Left renal pelvis (tissue), 4 donors: ENCODE data around the gene RPS15. TPM values are rescaled to one million over a fixed set of nuclear protein-coding genes. Genes with fewer than 3 reads are reported as not detected.
"Not testable (repeated sequence)": the region's sequence is repeated elsewhere in the genome, so short reads cannot be mapped to it uniquely, and the experiment has no call there.

Experiments
- DNase-seq, 4 donors: peaks; one replicate each; pipeline ENCODE4 v3.0.0-alpha.2; 2013; ENCODE audit warnings: low read depth in 4 of 4, low spot score in 3 of 4
- polyA plus RNA-seq, 4 donors: library from polyadenylated mRNA; unstranded; fragments of 120-200 nt; gene quantifications; one replicate each; pipeline ENCODE4 v1.2.1, GENCODE V29; 2013; ENCODE audit not compliant: insufficient read length in 4 of 4

RPS15 gene
- polyA plus RNA-seq, 4 donors = 544 to 886 (median 605) TPM

GRCh38 chr19:1417681-1418495 lies 20.3 kb upstream of the RPS15 start:
- DNase-seq = no peak

GRCh38 chr19:1418496-1418775 lies 19.8 kb upstream of the RPS15 start:
- no peak for DNase-seq

- DNase-seq = no peak
Observed at GRCh38 chr19:1418951-1419738, 19.1 kb upstream of the RPS15 start.

- DNase-seq = not testable (repeated sequence)
Observed at GRCh38 chr19:1420085-1420484, 18.1 kb upstream of the RPS15 start.

DNA sequence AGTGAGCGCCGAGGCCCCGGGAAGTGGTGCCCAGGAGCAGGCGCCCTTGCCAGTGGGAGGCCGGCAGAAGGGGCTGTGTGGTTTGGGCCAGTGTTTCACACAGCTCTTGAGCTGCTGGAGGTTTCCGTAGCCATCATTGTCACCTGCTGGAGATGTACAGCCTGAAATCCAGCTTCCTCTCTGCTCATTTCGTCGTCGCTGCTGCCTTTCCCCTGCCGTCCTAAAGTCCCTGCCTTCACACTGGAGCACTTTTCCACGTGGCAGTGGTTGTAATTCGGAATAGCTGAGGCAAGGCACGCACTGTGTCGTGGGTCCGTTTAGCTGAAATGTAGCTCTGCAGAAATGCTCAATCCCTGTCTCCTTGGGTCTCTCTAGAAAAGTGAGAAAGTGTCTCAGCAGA lies 17.6 kb upstream of the RPS15 start:
- no peak for DNase-seq

DNA sequence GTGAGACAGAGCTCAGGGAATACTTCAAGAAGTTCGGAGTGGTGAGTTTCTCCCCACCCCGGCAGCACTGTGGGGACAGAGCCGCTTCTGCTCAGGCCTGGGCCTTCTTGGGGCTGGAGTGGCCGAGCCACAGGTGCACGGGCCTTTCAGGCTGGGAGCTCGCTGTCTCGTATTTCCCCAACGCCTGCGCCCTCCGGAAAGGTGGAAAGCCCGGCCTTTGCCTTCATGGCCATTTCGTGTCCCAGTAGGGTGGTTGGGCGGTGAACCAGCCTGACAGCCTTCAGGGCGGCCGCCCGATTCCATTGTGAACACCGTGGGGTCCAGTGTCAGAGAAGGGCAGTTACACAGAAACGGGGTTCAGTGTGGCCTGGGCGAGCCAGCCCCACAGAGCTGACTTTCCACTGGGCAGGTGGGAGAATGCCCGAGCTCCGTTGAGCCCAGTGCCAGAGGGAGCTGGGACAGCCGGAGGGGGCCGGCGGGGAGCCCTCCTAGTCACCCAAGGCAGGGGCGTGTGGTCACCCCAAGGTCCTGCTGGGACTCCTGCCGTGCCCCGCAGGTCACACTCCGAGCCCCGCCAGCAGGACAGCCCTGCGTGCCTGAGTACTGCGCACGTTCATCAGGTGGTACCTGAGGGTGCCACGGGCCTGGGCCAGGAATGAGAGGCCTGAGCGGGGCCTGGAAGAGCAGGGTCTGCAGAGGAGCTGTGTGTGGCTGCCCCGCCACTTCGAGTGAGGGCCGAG lies 16.8 kb upstream of the RPS15 start:
- DNase-seq = no peak

DNA sequence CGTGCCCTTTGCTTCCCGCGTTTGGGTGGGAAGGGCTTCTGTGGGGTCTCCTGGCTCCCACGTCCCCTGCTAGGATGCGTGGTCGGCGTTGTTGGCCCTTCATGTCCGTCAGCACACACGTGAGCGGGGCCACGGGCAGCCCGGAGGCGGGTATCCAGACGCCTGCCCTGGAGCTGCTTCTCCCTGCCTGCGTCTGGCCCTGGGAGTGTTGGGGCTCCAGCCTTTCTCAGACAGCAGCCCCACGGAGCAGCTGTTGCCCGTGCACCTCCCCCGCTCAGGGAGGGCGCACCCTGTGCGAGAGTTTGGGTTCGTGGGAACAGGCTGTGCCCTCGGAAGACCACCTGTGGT lies 16.3 kb upstream of the RPS15 start:
- DNase-seq = no peak

- no peak for DNase-seq
Observed at GRCh38 chr19:1422360-1422759, 15.8 kb upstream of the RPS15 start.

- DNase-seq = no peak
Observed at GRCh38 chr19:1422943-1423342, 15.3 kb upstream of the RPS15 start.

- DNase-seq = no peak
Observed at GRCh38 chr19:1423436-1424191, 14.6 kb upstream of the RPS15 start.

- DNase-seq = no peak
Observed at GRCh38 chr19:1424192-1424955, 13.8 kb upstream of the RPS15 start.

DNA sequence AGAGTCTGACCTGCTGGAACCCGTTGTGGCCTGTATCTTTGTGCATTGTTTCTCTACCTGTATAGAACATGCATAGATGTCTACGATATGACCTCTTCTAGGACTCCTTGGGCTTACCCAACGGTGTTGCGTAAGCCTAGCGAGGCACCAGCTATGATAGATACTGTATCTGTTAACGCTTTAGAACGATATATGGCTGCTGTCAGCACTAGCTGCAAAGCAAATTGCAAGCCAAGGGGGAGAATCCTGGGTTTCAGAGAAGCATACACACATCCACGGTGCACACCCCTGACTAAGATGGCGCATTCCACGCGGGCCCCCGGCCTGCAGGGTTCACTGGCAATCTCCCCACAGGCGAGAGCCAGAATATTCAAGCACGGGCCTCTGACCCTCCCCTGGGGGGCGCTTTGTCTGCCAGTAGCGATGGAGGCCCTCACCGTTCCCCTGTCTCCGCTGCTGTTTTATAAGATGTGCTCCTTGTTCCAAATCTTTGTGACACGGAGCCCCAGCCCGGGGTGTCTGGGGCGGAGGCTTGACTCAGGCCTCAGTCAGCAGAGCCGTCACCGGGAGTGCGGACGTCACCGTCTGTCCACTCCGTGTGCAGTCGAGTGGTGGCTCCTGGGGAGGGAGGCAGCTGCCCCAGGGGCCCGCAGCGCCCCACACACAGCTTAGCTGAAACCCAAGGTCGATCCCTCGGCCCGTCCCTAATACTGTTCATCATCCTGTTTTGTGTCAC lies 12.9 kb upstream of the RPS15 start:
- DNase-seq = no peak

DNA sequence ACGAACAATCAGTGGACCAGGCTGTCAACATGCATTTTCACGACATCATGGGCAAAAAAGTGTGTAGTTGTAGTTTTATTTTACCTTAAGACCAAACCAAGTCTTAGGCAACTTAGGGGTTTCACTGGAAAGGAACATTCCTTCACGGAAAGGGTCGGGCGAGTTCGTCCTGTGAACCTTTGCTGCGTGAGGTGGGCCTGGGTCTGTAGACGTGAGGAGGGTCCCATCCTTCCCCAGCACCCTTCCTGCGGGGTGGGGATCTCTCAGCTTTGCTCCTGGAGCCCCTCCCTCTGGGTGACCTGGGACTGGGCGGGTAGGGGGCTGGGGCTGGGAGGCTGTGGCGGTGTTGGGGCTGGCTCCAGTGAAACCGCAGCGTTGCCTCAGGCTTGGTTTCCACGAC lies 12.3 kb upstream of the RPS15 start:
- DNase-seq = no peak

DNA sequence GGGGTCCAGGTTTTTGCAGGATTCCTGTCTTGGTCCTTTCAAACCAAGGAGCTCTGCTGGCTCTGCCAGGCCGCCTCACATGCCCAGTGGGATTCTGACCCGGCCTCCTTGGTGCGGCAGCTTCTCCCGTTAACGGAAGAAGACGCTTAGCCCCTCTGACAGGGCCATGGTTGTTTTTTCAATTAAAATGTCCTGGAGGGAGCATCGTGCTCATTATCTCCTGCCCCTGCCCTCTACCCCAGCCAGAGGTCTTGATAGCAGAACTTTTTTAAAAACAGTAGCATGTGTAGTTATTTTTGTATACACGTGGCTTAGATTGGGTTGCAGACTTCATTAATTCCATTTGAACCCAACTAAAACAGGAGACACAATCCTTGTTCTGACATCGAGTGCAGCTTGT lies 11.5 kb upstream of the RPS15 start:
- DNase-seq = no peak

DNA sequence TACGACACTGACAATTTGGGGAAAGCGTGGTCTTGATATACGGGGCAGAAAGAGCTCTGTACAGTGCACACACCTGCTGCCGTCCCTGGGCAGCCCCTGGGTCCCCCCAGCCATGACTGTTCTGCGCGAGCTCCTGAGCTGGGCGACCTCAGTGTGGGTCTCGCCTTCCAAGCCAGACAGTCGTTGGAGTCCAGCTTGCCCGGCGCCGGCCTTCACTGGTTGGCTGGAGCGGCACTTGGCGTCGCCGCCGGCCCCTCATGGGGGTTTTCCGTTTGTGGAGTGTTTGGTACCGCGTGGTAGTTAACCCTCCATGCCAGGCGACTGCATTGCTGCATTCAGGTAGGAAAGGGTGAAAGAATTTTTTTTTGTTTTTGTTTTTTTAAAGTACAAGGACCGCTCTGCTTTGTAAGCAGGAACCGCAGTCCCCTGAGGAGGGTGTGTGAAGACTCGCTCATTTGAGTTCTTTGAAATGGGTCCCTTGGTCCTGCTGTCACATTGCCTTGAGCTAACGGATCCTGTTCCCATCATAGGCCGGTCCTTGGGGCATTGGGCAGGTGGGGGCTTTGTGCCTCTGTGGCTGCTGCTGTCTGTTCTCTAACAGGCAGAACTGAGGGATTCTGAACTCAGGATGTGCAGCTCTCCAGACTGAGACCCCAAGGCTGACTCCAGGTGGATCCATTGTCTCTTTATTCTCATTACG lies 10.8 kb upstream of the RPS15 start:
- DNase-seq = no peak

GRCh38 chr19:1428738-1429391 lies 9.3 kb upstream of the RPS15 start:
- no peak for DNase-seq

- no peak for DNase-seq
Observed at GRCh38 chr19:1429750-1430149, 8.4 kb upstream of the RPS15 start.

DNA sequence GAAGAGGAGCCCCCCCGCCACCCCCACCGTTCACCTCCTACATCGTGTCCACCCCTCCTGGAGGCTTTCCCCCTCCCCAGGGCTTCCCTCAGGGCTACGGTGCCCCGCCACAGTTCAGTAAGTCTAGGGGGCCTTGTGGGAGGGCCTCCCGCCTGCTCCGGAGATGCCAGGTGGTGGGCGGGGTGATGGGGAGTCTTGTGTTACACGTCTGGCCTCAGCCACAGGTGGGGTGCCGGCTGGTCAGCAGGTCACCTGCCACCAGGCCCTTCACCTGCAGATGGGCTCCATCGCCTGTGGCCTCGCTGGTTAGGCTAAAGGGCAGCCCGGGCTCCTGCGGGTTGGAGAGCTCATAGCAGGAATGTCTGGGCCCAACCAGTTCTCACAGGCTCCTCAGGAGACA lies 8.0 kb upstream of the RPS15 start:
- no peak for DNase-seq
